H9 (cell line): ENCODE results near the gene FMN1. TPM values are rescaled to one million over a fixed set of nuclear protein-coding genes. Genes with fewer than 3 reads are reported as not detected.
"Not testable (repeated sequence)": the region's sequence is repeated elsewhere in the genome, so short reads cannot be mapped to it uniquely, and the experiment has no call there.

Experiments
- DNase-seq: peaks from one replicate; pipeline ENCODE4 v3.0.0-alpha.2; 2017
- H2AFZ ChIP-seq: one replicate; pipeline ENCODE4 v1.6.1; 2013; ENCODE audit warnings: mild to moderate bottlenecking, low read length, control low read depth, moderate library complexity
- H2AK5ac ChIP-seq: 2 replicates; pipeline ENCODE4 v1.6.1; 2013; ENCODE audit warnings: low read length, control low read depth, mixed read lengths; ENCODE audit not compliant: insufficient read length
- H2BK120ac ChIP-seq: one replicate; pipeline ENCODE4 v1.6.1; 2013; ENCODE audit warnings: low read depth, mild to moderate bottlenecking, low read length, control low read depth, inconsistent platforms; ENCODE audit not compliant: poor library complexity, severe bottlenecking
- H2BK12ac ChIP-seq: 2 replicates; pipeline ENCODE4 v1.6.1; 2013; ENCODE audit warnings: low read length, control low read depth, mixed read lengths, low read depth; ENCODE audit not compliant: insufficient read length
- H2BK15ac ChIP-seq: 2 replicates; pipeline ENCODE4 v1.6.1; 2013; ENCODE audit warnings: low read depth, low read length, control low read depth
- H2BK20ac ChIP-seq: one replicate; pipeline ENCODE4 v1.6.1; 2013; ENCODE audit warnings: low read depth, mild to moderate bottlenecking, low read length, control low read depth, inconsistent platforms; ENCODE audit not compliant: poor library complexity, severe bottlenecking
- H2BK5ac ChIP-seq: 2 replicates; pipeline ENCODE4 v1.6.1; 2013; ENCODE audit warnings: low read length, control low read depth, mixed read lengths; ENCODE audit not compliant: insufficient read length
- H3K14ac ChIP-seq: 2 replicates; pipeline ENCODE4 v1.6.1; 2013; ENCODE audit warnings: low read length, control low read depth; ENCODE audit not compliant: insufficient read depth
- H3K18ac ChIP-seq: 2 replicates; pipeline ENCODE4 v1.6.1; 2013; ENCODE audit warnings: low read depth, mild to moderate bottlenecking, mixed read lengths, low read length, control low read depth; ENCODE audit not compliant: insufficient read length
- H3K23ac ChIP-seq: 2 replicates; pipeline ENCODE4 v1.6.1; 2013; ENCODE audit warnings: low read length, control low read depth, mixed read lengths, low read depth; ENCODE audit not compliant: insufficient read length
- H3K23me2 ChIP-seq: 2 replicates; pipeline ENCODE4 v1.6.1; 2013; ENCODE audit warnings: low read depth, mild to moderate bottlenecking, mixed read lengths, low read length, control low read depth; ENCODE audit not compliant: insufficient read length, poor library complexity, severe bottlenecking
- H3K27ac ChIP-seq: 2 replicates; pipeline ENCODE4 v1.5.1; 2013; ENCODE audit warnings: low read length, control low read depth, mixed read lengths, low read depth; ENCODE audit not compliant: insufficient read length
- H3K27me3 ChIP-seq: 2 replicates; pipeline ENCODE4 v1.6.1; 2013; ENCODE audit warnings: low read length, control low read depth, inconsistent platforms; ENCODE audit not compliant: insufficient read depth
- H3K4ac ChIP-seq: 2 replicates; pipeline ENCODE4 v1.6.1; 2013; ENCODE audit warnings: low read depth, mild to moderate bottlenecking, control low read depth, inconsistent platforms, low read length, moderate library complexity
- H3K4me1 ChIP-seq: 2 replicates; pipeline ENCODE4 v1.6.1; 2013; ENCODE audit warnings: low read length, control low read depth, inconsistent platforms; ENCODE audit not compliant: insufficient read depth
- H3K4me2 ChIP-seq: 2 replicates; pipeline ENCODE4 v1.6.1; 2013; ENCODE audit warnings: low read length, control low read depth, mixed read lengths; ENCODE audit not compliant: insufficient read length, insufficient read depth
- H3K56ac ChIP-seq: 2 replicates; pipeline ENCODE4 v1.6.1; 2013; ENCODE audit warnings: low read depth, mild to moderate bottlenecking, mixed read lengths, low read length, control low read depth; ENCODE audit not compliant: insufficient read length
- H3K79me1 ChIP-seq: 2 replicates; pipeline ENCODE4 v1.6.1; 2013; ENCODE audit warnings: low read depth, mild to moderate bottlenecking, moderate library complexity, low read length, control low read depth, inconsistent platforms; ENCODE audit not compliant: insufficient read depth, poor library complexity, severe bottlenecking
- H3K79me2 ChIP-seq: 2 replicates; pipeline ENCODE4 v1.6.1; 2013; ENCODE audit warnings: low read length, control low read depth, inconsistent platforms; ENCODE audit not compliant: insufficient read depth
- H3K9ac ChIP-seq: 2 replicates; pipeline ENCODE4 v1.6.1; 2013; ENCODE audit warnings: low read length, control low read depth, mixed read lengths; ENCODE audit not compliant: insufficient read length; ENCODE audit errors: extremely low read depth
- H3K9me3 ChIP-seq: one replicate; pipeline ENCODE4 v1.6.1; 2013; ENCODE audit warnings: low read depth, low read length, inconsistent platforms; ENCODE audit not compliant: control insufficient read depth
- H3T11ph ChIP-seq: one replicate; pipeline ENCODE4 v1.6.1; 2013; ENCODE audit warnings: mild to moderate bottlenecking, low read length, control low read depth, inconsistent platforms
- H4K20me1 ChIP-seq: one replicate; pipeline ENCODE4 v1.6.1; 2013; ENCODE audit not compliant: control insufficient read depth, insufficient read length, insufficient read depth
- H4K5ac ChIP-seq: 2 replicates; pipeline ENCODE4 v1.6.1; 2013; ENCODE audit warnings: low read depth, mild to moderate bottlenecking, mixed read lengths, low read length, control low read depth; ENCODE audit not compliant: insufficient read length
- H4K8ac ChIP-seq: replicated peaks from 2 replicates; pipeline ENCODE4 v1.6.1; 2013; ENCODE audit warnings: low read length, control low read depth, mixed read lengths, low read depth; ENCODE audit not compliant: insufficient read length
- H4K91ac ChIP-seq: 2 replicates; pipeline ENCODE4 v1.6.1; 2013; ENCODE audit warnings: low read depth, mild to moderate bottlenecking, moderate library complexity, mixed read lengths, low read length, control low read depth; ENCODE audit not compliant: insufficient read length
- H3K27ac Mint-ChIP-seq, 3 experiments: 2 replicates in 2 of 3; 3 replicates in 1 of 3; pipeline ENCODE4 v1.8.0; 2020 to 2021; ENCODE audit warnings: mixed read lengths in 3 of 3, mild to moderate bottlenecking in 1 of 3, moderate library complexity in 1 of 3
- H3K27me3 Mint-ChIP-seq: 2 replicates; pipeline ENCODE4 v1.8.0; 2021; ENCODE audit warnings: low read depth, mild to moderate bottlenecking, moderate library complexity, mixed read lengths
- H3K36me3 Mint-ChIP-seq, 3 experiments: 2 replicates in 2 of 3; 3 replicates in 1 of 3; pipeline ENCODE4 v1.8.0; 2020 to 2021; ENCODE audit warnings: low read depth in 3 of 3, mixed read lengths in 3 of 3; ENCODE audit not compliant: insufficient read depth in 1 of 3
- H3K4me1 Mint-ChIP-seq, 2 experiments: 2 replicates each; pipeline ENCODE4 v1.8.0; 2020; ENCODE audit warnings: mixed read lengths in 2 of 2
- H3K4me3 Mint-ChIP-seq, 2 experiments: 2 replicates in 1 of 2; 3 replicates in 1 of 2; pipeline ENCODE4 v1.8.0; 2020 to 2021; ENCODE audit warnings: mild to moderate bottlenecking in 2 of 2, mixed read lengths in 2 of 2, moderate library complexity in 1 of 2
- H3K9me3 Mint-ChIP-seq, 2 experiments: 2 replicates in 1 of 2; 3 replicates in 1 of 2; pipeline ENCODE4 v1.8.0; 2020; ENCODE audit warnings: mild to moderate bottlenecking in 2 of 2, mixed read lengths in 2 of 2, moderate library complexity in 1 of 2
- CTCF ChIP-seq: fragments of 200-600 bp; sonication (generic); conservative IDR thresholded peaks from 3 replicates; pipeline ENCODE4 v1.8.0; 2021; ENCODE audit warnings: antibody characterized with exemption, mild to moderate bottlenecking
- WGBS: extraction: QIAGEN DNeasy Blood & Tissue Kit; methylation state at CpG from one replicate; pipeline ENCODE4 v1.1.7; 2013; ENCODE audit warnings: missing lambda C conversion rate, low lambda C conversion rate, mixed read lengths; ENCODE audit not compliant: insufficient read length; ENCODE audit errors: extremely low coverage; 5-methylcytosine and 5-hydroxymethylcytosine counted together
- total RNA-seq: library from RNA; stranded (reverse); gene quantifications from 2 replicates; pipeline ENCODE4 v1.2.1, GENCODE V29; 2021

The FMN1 gene
- total RNA-seq, 1 experiment from 2014 or later: 1.9 TPM

DNA sequence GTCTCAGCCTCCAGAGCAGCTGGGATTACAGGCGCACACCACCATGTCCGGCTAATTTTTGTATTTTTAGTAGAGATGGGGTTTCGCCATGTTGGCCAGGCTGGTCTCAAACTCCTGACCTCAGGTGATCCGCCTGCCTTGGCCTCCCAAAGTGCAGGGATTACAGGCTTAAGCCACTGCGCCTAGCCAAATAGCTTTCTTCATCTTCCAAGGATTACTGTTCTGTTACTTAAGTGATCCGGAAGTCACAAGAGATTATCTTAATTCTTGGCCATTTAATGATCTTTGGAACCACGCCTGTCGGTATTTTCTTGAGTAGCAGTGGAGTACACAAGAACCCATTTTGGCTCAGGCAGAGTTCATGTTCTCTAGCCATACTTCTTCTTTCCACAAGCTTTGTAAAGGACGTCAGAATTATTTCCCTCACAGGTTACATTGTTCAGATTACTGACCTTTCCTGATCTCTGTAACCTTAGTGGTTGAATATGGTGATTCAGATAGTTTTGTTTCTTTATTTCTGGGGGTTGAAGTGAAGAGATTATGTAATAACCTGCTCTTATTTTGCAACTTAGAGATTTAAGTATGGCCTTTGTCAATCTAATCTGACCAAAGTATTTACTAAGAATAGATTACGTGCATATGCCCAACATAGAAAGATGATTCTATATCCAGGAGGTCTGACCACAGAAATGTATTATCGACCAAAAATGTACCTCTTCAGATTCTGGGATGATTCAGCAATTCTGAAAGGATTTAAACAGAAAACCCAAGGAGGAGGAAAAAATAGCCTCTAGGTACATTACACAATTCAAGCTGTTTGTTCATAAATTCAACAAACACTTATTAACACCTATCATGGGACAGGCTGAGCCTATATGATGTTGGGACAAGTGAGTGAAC, 344.5 kb downstream of the FMN1 start:
- H2AK5ac ChIP-seq: no peak overlapping the region
- no peaks in the 10 kb centered on the region for H3K23me2 ChIP-seq
- no peak overlapping the region for H3K4me2 ChIP-seq
- no peak overlapping the region for H3K56ac ChIP-seq
- H3K4ac ChIP-seq: no peak overlapping the region
- no peak overlapping the region for H4K91ac ChIP-seq
- Mint-ChIP-seq H3K27ac (no peak overlapping the region), H3K36me3 (peaks cover 0 to 2% (median 0%) of the 10 kb centered on the region in 3 experiments; a peak in 2 of 7 replicates), H3K4me1 (peaks cover 3 to 10% of the 10 kb centered on the region in 2 experiments), H3K4me3 (no peak overlapping the region), H3K27me3 (no peaks in the 10 kb centered on the region), H3K9me3 (peaks cover 2 to 7% of the 10 kb centered on the region in 2 experiments; a peak in 1 of 5 replicates)
- no peak overlapping the region for H4K8ac ChIP-seq
- 0 out of 2 replicates have a peak, but pooled peaks cover 2% of the 10 kb centered on the region for H3K4me1 ChIP-seq
- no peak overlapping the region for H2BK15ac ChIP-seq
- no peak overlapping the region for H3K14ac ChIP-seq
- H4K5ac ChIP-seq: no peak overlapping the region
- no peak overlapping the region for H3K18ac ChIP-seq
- H3K79me1 ChIP-seq: no peaks in the 10 kb centered on the region
- no peak overlapping the region for H3T11ph ChIP-seq
- H3K9ac ChIP-seq: no peak overlapping the region
- no peak overlapping the region for H3K23ac ChIP-seq
- H2BK20ac ChIP-seq: no peak overlapping the region
- no CpG with 5 or more reads among the region's 11 CpGs for WGBS
- no peaks in the 10 kb centered on the region for H3K79me2 ChIP-seq
- no peaks in the 10 kb centered on the region for H3K9me3 ChIP-seq
- no peak overlapping the region for H2BK5ac ChIP-seq
- no peaks in the 10 kb centered on the region for H4K20me1 ChIP-seq
- H2BK12ac ChIP-seq: no peak overlapping the region
- H3K27ac ChIP-seq: no peak overlapping the region
- H2BK120ac ChIP-seq: no peak overlapping the region
- H2AFZ ChIP-seq: no peak overlapping the region
- H3K27me3 ChIP-seq: no peaks in the 10 kb centered on the region
- no peak for TF ChIP-seq CTCF
- no peak for DNase-seq

DNA sequence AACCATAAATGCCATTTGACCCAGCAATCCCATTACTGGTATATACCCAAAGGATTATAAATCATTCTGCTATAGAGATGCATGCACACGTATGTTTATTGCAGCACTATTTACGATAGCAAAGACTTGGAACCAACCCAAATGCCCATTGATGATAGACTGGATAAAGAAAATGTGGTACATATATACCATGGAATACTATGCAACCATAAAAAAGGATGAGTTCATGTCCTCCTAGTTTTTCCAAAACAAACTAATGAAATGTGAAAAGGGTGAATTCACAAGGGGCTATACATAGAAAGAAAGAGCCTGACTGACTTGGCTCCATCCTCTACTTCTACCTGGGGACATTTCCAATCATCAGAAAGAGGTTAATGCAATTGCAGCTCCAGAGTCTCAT, 347.8 kb downstream of the FMN1 start:
- WGBS: no CpG with 5 or more reads among the region's 2 CpGs
- H3K79me2 ChIP-seq, H3K9me3 Mint-ChIP-seq, H3K9ac ChIP-seq, H3K36me3 Mint-ChIP-seq, H3K56ac ChIP-seq, H3T11ph ChIP-seq, H3K4ac ChIP-seq, H2BK5ac ChIP-seq, H3K4me2 ChIP-seq, H2AK5ac ChIP-seq, H4K8ac ChIP-seq, H2BK20ac ChIP-seq, H3K23ac ChIP-seq, H2BK12ac ChIP-seq, H3K79me1 ChIP-seq, H3K4me1 ChIP-seq, H4K91ac ChIP-seq, DNase-seq, H3K27ac ChIP-seq, H3K4me3 Mint-ChIP-seq, H4K20me1 ChIP-seq, H3K14ac ChIP-seq, H4K5ac ChIP-seq, H3K27ac Mint-ChIP-seq, H3K4me1 Mint-ChIP-seq, H3K27me3 Mint-ChIP-seq, H3K27me3 ChIP-seq, H3K23me2 ChIP-seq, H3K9me3 ChIP-seq, H2BK120ac ChIP-seq, H2AFZ ChIP-seq, H3K18ac ChIP-seq, H2BK15ac ChIP-seq: not testable (repeated sequence)
